SK-N-SH (cell line): Measurements from ENCODE around the gene THEM5. TPM values are rescaled to one million over a fixed set of nuclear protein-coding genes. Genes with fewer than 3 reads are reported as not detected.

Experiments
- CTCF ChIA-PET: fragments of 300-600, 350-600 bp; formaldehyde crosslinking; extraction: SDS; loops from one replicate; lab custom pipeline; 2021; lab: Yijun Ruan, JAX
- POLR2A ChIA-PET: fragments of 350-600 bp; sonication (Branson Sonifier 250); formaldehyde crosslinking; extraction: SDS; loops from one replicate; lab custom pipeline; 2020; ENCODE audit warnings: antibody characterized with exemption, inconsistent platforms; lab: Yijun Ruan, JAX
- DNase-seq: peaks from one replicate; pipeline ENCODE4 v3.0.0; 2012
- H2AFZ ChIP-seq: fragments of 200-600 bp; sonication (generic); 2 replicates; pipeline ENCODE4 v1.8.1; 2016; ENCODE audit warnings: antibody characterized with exemption, mild to moderate bottlenecking, low read depth
- H3F3A ChIP-seq: fragments of 200-600 bp; sonication (generic); replicated peaks from 2 replicates; pipeline ENCODE3; 2016; ENCODE audit warnings: antibody characterized with exemption, mild to moderate bottlenecking; ENCODE audit not compliant: insufficient read depth
- H3K27ac ChIP-seq, 2 experiments: fragments of 200-500 bp in 1 of 2; fragments of 200-600 bp in 1 of 2; sonication (Bioruptor generic) in 1 of 2; sonication (generic), shearing (Covaris generic) in 1 of 2; 2 replicates each; pipeline versions ENCODE4 v1.5.1 to v1.6.1; 2014 to 2016; ENCODE audit warnings: low read depth in 2 of 2, inconsistent platforms in 1 of 2, low read length in 1 of 2, mild to moderate bottlenecking in 1 of 2, mixed read lengths in 1 of 2
- H3K27me3 ChIP-seq: fragments of 200-600 bp; sonication (generic), shearing (Covaris generic); 2 replicates; pipeline ENCODE4 v1.6.1; 2016; ENCODE audit warnings: mixed run types; ENCODE audit not compliant: insufficient read depth
- H3K36me3 ChIP-seq, 2 experiments: fragments of 200-500 bp in 1 of 2; fragments of 200-600 bp in 1 of 2; sonication (Bioruptor generic) in 1 of 2; sonication (generic) in 1 of 2; replicated peaks in 1 of 2; 2 replicates each; pipeline versions ENCODE3 to v1.5.1; 2014 to 2016; ENCODE audit warnings: low read length in 1 of 2, mild to moderate bottlenecking in 1 of 2; ENCODE audit not compliant: insufficient read depth in 2 of 2, control insufficient read depth in 1 of 2
- H3K4me1 ChIP-seq, 2 experiments: fragments of 200-500 bp in 1 of 2; fragments of 200-600 bp in 1 of 2; sonication (Bioruptor generic) in 1 of 2; sonication (generic), shearing (Covaris generic) in 1 of 2; 2 replicates each; pipeline versions ENCODE4 v1.5.1 to v1.6.1; 2014 to 2016; ENCODE audit warnings: low read depth in 1 of 2, low read length in 1 of 2, mixed run types in 1 of 2; ENCODE audit not compliant: insufficient read depth in 2 of 2, control insufficient read depth in 1 of 2
- H3K4me2 ChIP-seq: fragments of 200-600 bp; sonication (generic), shearing (Covaris generic); 2 replicates; pipeline ENCODE4 v1.6.1; 2017; ENCODE audit warnings: mixed run types
- H3K4me3 ChIP-seq, 2 experiments: fragments of 200-500 bp in 1 of 2; fragments of 200-600 bp in 1 of 2; sonication (Bioruptor generic) in 1 of 2; sonication (generic), shearing (Covaris generic) in 1 of 2; 2 replicates each; pipeline versions ENCODE4 v1.5.1 to v1.8.1; 2014 to 2016; ENCODE audit warnings: low read depth in 2 of 2, inconsistent platforms in 1 of 2, low read length in 1 of 2, mild to moderate bottlenecking in 1 of 2, mixed read lengths in 1 of 2, moderate library complexity in 1 of 2
- H3K79me2 ChIP-seq: fragments of 200-600 bp; sonication (generic); 2 replicates; pipeline ENCODE4 v1.8.1; 2017; ENCODE audit warnings: mild to moderate bottlenecking; ENCODE audit not compliant: insufficient read depth
- H3K9ac ChIP-seq: fragments of 200-600 bp; sonication (generic); 2 replicates; pipeline ENCODE4 v1.6.1; 2017; ENCODE audit warnings: mixed run types
- H3K9me2 ChIP-seq: fragments of 200-600 bp; sonication (generic); 2 replicates; pipeline ENCODE4 v1.6.1; 2017; ENCODE audit warnings: mixed run types
- H3K9me3 ChIP-seq: fragments of 200-600 bp; sonication (generic); 2 replicates; pipeline ENCODE4 v1.6.1; 2017; ENCODE audit warnings: mixed run types, mild to moderate bottlenecking, moderate library complexity
- H4K20me1 ChIP-seq: fragments of 200-600 bp; sonication (generic); 2 replicates; pipeline ENCODE4 v1.6.1; 2017; ENCODE audit warnings: mild to moderate bottlenecking, mixed run types; ENCODE audit not compliant: insufficient read depth
- CHD2 ChIP-seq: fragments of 150-350 bp; IDR thresholded peaks from 2 replicates; pipeline ENCODE4 v1.6.1; 2018; ENCODE audit warnings: low read length; ENCODE audit not compliant: partially characterized antibody
- FOXJ3 ChIP-seq: sonication (generic); formaldehyde crosslinking; IDR thresholded peaks from 2 replicates; pipeline ENCODE4 v1.5.1; 2020; ENCODE audit warnings: mild to moderate bottlenecking, missing genetic modification reagents
- IRF3 ChIP-seq: fragments of 150-350 bp; IDR thresholded peaks from 2 replicates; pipeline ENCODE4 v1.6.1; 2016; ENCODE audit warnings: mild to moderate bottlenecking, low read depth, low read length
- JUND ChIP-seq: IDR thresholded peaks from 2 replicates; pipeline ENCODE4 v1.4.0; 2012
- MAX ChIP-seq: IDR thresholded peaks from 2 replicates; pipeline ENCODE4 v1.4.0; 2012; ENCODE audit warnings: low read depth
- MEF2A ChIP-seq: IDR thresholded peaks from 2 replicates; pipeline ENCODE4 v1.4.0; 2012; ENCODE audit warnings: low read depth, borderline replicate concordance
- MXI1 ChIP-seq: IDR thresholded peaks from 2 replicates; pipeline ENCODE4 v1.6.1; 2012; ENCODE audit warnings: mild to moderate bottlenecking, low read depth, low read length, improper control_type of control experiment
- NRF1 ChIP-seq: IDR thresholded peaks from 2 replicates; pipeline ENCODE4 v1.6.1; 2012; ENCODE audit warnings: low read depth, mild to moderate bottlenecking, low read length
- RAD21 ChIP-seq: IDR thresholded peaks from 2 replicates; pipeline ENCODE4 v1.6.1; 2012; ENCODE audit warnings: mild to moderate bottlenecking, low read length
- RCOR1 ChIP-seq: fragments of 150-350 bp; IDR thresholded peaks from 2 replicates; pipeline ENCODE4 v1.6.1; 2017; ENCODE audit warnings: antibody characterized with exemption, low read length
- TCF12 ChIP-seq: IDR thresholded peaks from 2 replicates; pipeline ENCODE4 v1.4.0; 2012
- WGBS: methylation state at CpG from one replicate; pipeline ENCODE4 v1.1.6; 2017; ENCODE audit warnings: low lambda C conversion rate; 5-methylcytosine and 5-hydroxymethylcytosine counted together
- polyA plus RNA-seq, 3 experiments: library from polyadenylated mRNA; depleted of rRNA; stranded (reverse); fragments of >200 nt; gene quantifications; 2 replicates each; pipeline ENCODE4 v1.2.3, GENCODE V29; 2012

THEM5 gene
- polyA plus RNA-seq, 1 of the 3 experiments (the other 2 are of a cell fraction): not detected

- ChIA-PET POLR2A (no interaction called here), CTCF (interaction anchor here (1.1 to 1.5 kb wide), 3 partner anchors 10 to 141 kb away, joined by 3 to 4 read pairs (median 4); no protein-coding TSS in a partner anchor)
- no peak for DNase-seq
- H3K9me3 ChIP-seq: no peaks in the 10 kb centered on the region
- no peak overlapping the region for H3K9ac ChIP-seq
- no peaks in the 10 kb centered on the region for H3K9me2 ChIP-seq
- H3K36me3 ChIP-seq: no peaks in the 10 kb centered on the region
- 67% methylated on average over 5 of the region's 6 CpGs for WGBS
- H3K4me1 ChIP-seq: no peaks in the 10 kb centered on the region; a peak in 1 of 4 replicates
- H2AFZ ChIP-seq: no peak overlapping the region
- H3K27ac ChIP-seq: no peak overlapping the region
- no peak overlapping the region for H3K4me3 ChIP-seq
- no peak overlapping the region for H3K4me2 ChIP-seq
- H3K27me3 ChIP-seq: no peaks in the 10 kb centered on the region
- no peaks in the 10 kb centered on the region for H3K79me2 ChIP-seq
- H4K20me1 ChIP-seq: no peaks in the 10 kb centered on the region
- TF ChIP-seq RAD21: no peak
- no peak for TF ChIP-seq JUND
- no peak for TF ChIP-seq MAX
- no peak for TF ChIP-seq NRF1
- no peak for TF ChIP-seq CHD2
- no peak for TF ChIP-seq MXI1
- TF ChIP-seq FOXJ3: no peak
- TF ChIP-seq IRF3: no peak
- no peaks in the 10 kb centered on the region for H3F3A ChIP-seq
These were observed 6.4 kb upstream of the THEM5 start for GRCh38 chr1:151859891-151860293.

- no peak overlapping the region for H3K4me3 ChIP-seq
- no peak overlapping the region for H3K9ac ChIP-seq
- H3K27me3 ChIP-seq: no peaks in the 10 kb centered on the region
- CTCF ChIA-PET: interaction anchor here (0.7 to 2.2 kb wide), 8 partner anchors 9 to 576 kb away, joined by 3 to 6 read pairs (median 4); no protein-coding TSS in a partner anchor
- H2AFZ ChIP-seq: no peak overlapping the region
- H3F3A ChIP-seq: no peaks in the 10 kb centered on the region
- H3K36me3 ChIP-seq: no peaks in the 10 kb centered on the region
- no peaks in the 10 kb centered on the region; a peak in 1 of 4 replicates for H3K4me1 ChIP-seq
- H3K9me2 ChIP-seq: no peaks in the 10 kb centered on the region
- 70% methylated on average over 4 of the region's 6 CpGs for WGBS
- POLR2A ChIA-PET: no interaction called here
- DNase-seq: no peak
- H3K79me2 ChIP-seq: no peaks in the 10 kb centered on the region
- no peak overlapping the region for H3K4me2 ChIP-seq
- H3K9me3 ChIP-seq: no peaks in the 10 kb centered on the region
- TF ChIP-seq RCOR1 (no peak), TCF12 (no peak), MEF2A (no peak)
- no peaks in the 10 kb centered on the region for H4K20me1 ChIP-seq
- no peak overlapping the region for H3K27ac ChIP-seq
These were observed 5.6 kb upstream of the THEM5 start for GRCh38 chr1:151858886-151859665.
